Measurements from ENCODE around the gene MFSD8.
A peak's percentile ranks its signal among the peaks of the same experiment; 100 is the strongest.
"Not testable (repeated sequence)": the region's sequence is repeated elsewhere in the genome, so short reads cannot be mapped to it uniquely, and the experiment has no call there.

The MFSD8 gene

GRCh38 chr4:127965062-127965802, at the start of gene MFSD8, which contains the start of gene ABHD18:
TSS of gene MFSD8 (minus strand) at chr4:127965173. CDS start at chr4:127965133, 40 bp downstream.
TSS of gene ABHD18 (plus strand) at chr4:127965406. CDS start at chr4:127982956, 17,550 bp downstream.
- peak; percentile 91 for DNase-seq (ENCODE audit: low read depth)

- no peak for DNase-seq (ENCODE audit: low read depth)
Measured at GRCh38 chr4:128009428-128009827, 44.5 kb upstream of the MFSD8 start.

- no peak for DNase-seq (ENCODE audit: low read depth)
Measured at GRCh38 chr4:128006592-128006991, 41.6 kb upstream of the MFSD8 start.

GRCh38 chr4:127997534-127998388, 32.8 kb upstream of the MFSD8 start:
- no peak for DNase-seq (ENCODE audit: low read depth)

GRCh38 chr4:127996521-127996920, 31.5 kb upstream of the MFSD8 start:
- DNase-seq (ENCODE audit: low read depth): not testable (repeated sequence)

- peak; percentile 4 for DNase-seq (ENCODE audit: low read depth)
Measured at GRCh38 chr4:127995776-127996175, 30.8 kb upstream of the MFSD8 start.

GRCh38 chr4:127993151-127993550, 28.2 kb upstream of the MFSD8 start:
- DNase-seq (ENCODE audit: low read depth): no peak

GRCh38 chr4:127988638-127989037, 23.7 kb upstream of the MFSD8 start:
- no peak for DNase-seq (ENCODE audit: low read depth)

GRCh38 chr4:127985989-127986388, 21.0 kb upstream of the MFSD8 start:
- DNase-seq (ENCODE audit: low read depth): no peak

GRCh38 chr4:127982445-127982844, 17.5 kb upstream of the MFSD8 start:
- DNase-seq (ENCODE audit: low read depth): no peak

GRCh38 chr4:127978930-127979329, 14.0 kb upstream of the MFSD8 start:
- no peak for DNase-seq (ENCODE audit: low read depth)

- DNase-seq (ENCODE audit: low read depth): no peak
Measured at GRCh38 chr4:127975121-127975770, 10.3 kb upstream of the MFSD8 start.

GRCh38 chr4:127970925-127971324, 6.0 kb upstream of the MFSD8 start:
- DNase-seq (ENCODE audit: low read depth): not testable (repeated sequence)

- no peak for DNase-seq (ENCODE audit: low read depth)
Measured at GRCh38 chr4:127968586-127968985, 3.6 kb upstream of the MFSD8 start.

- DNase-seq (ENCODE audit: low read depth): no peak
Measured at GRCh38 chr4:127967141-127967775, 2.3 kb upstream of the MFSD8 start.

- DNase-seq (ENCODE audit: low read depth): peak; percentile 4
Measured at GRCh38 chr4:127965803-127966175, 816 bp upstream of the MFSD8 start.

- DNase-seq (ENCODE audit: low read depth): not testable (repeated sequence)
Measured at GRCh38 chr4:127964426-127965061, 429 bp downstream of the MFSD8 start.

GRCh38 chr4:127963633-127964398, 1.2 kb downstream of the MFSD8 start:
- DNase-seq (ENCODE audit: low read depth): not testable (repeated sequence)

GRCh38 chr4:127959794-127960193, 5.2 kb downstream of the MFSD8 start:
- no peak for DNase-seq (ENCODE audit: low read depth)

GRCh38 chr4:127957105-127957504, 7.9 kb downstream of the MFSD8 start:
- DNase-seq (ENCODE audit: low read depth): no peak

GRCh38 chr4:127936974-127937373, 28.0 kb downstream of the MFSD8 start:
- DNase-seq (ENCODE audit: low read depth): peak; percentile 31

All from GM04503 (cell line).